Astrocyte (in vitro differentiated cells and primary cell): Measurements from ENCODE around the gene MED28. TPM values are rescaled to one million over a fixed set of nuclear protein-coding genes. Genes with fewer than 3 reads are reported as not detected.

Experiments used
- DNase-seq: peaks from one replicate; pipeline ENCODE4 v3.0.0-alpha.2; 2010; ENCODE audit warnings: low read depth
- FAIRE-seq: peaks from 2 replicates; lab custom pipeline; 2011; peaks lifted over from hg19 to GRCh38; lab: Jason Lieb, UNC
- H2AFZ ChIP-seq: 2 replicates; pipeline ENCODE4 v1.6.0; 2012; ENCODE audit warnings: low read depth, low read length, inconsistent platforms
- H3K27ac ChIP-seq: 2 replicates; pipeline ENCODE4 v1.5.1; 2011; ENCODE audit warnings: low read depth, low read length, inconsistent platforms
- H3K27me3 ChIP-seq: 2 replicates; pipeline ENCODE4 v1.6.0; 2011; ENCODE audit warnings: low read length, inconsistent platforms; ENCODE audit not compliant: insufficient read depth
- H3K36me3 ChIP-seq: 2 replicates; pipeline ENCODE4 v1.5.1; 2011; ENCODE audit warnings: low read length, inconsistent platforms; ENCODE audit not compliant: insufficient read depth
- H3K4me1 ChIP-seq: 2 replicates; pipeline ENCODE4 v1.5.1; 2011; ENCODE audit warnings: low read length, inconsistent platforms; ENCODE audit not compliant: insufficient read depth
- H3K4me2 ChIP-seq: 2 replicates; pipeline ENCODE4 v1.6.0; 2012; ENCODE audit warnings: low read length, inconsistent platforms
- H3K4me3 ChIP-seq: 2 replicates; pipeline ENCODE4 v1.5.1; 2011; ENCODE audit warnings: low read depth, mild to moderate bottlenecking, low read length, inconsistent platforms; ENCODE audit not compliant: insufficient read depth
- H3K79me2 ChIP-seq: 2 replicates; pipeline ENCODE4 v1.6.0; 2012; ENCODE audit warnings: mild to moderate bottlenecking, low read length, inconsistent platforms; ENCODE audit not compliant: insufficient read depth
- H3K9ac ChIP-seq: 2 replicates; pipeline ENCODE4 v1.6.0; 2012; ENCODE audit warnings: mild to moderate bottlenecking, low read length, inconsistent platforms
- H3K9me3 ChIP-seq: 2 replicates; pipeline ENCODE4 v1.5.1; 2012; ENCODE audit warnings: low read depth, mild to moderate bottlenecking, low read length, inconsistent platforms; ENCODE audit not compliant: insufficient read depth
- H4K20me1 ChIP-seq: 2 replicates; pipeline ENCODE4 v1.6.0; 2012; ENCODE audit warnings: low read length, inconsistent platforms; ENCODE audit not compliant: insufficient read depth
- H3K27ac Mint-ChIP-seq: one replicate; pipeline ENCODE4 v1.8.0; 2021; ENCODE audit warnings: mild to moderate bottlenecking, mixed read lengths; ENCODE audit not compliant: unreplicated experiment
- H3K27me3 Mint-ChIP-seq: one replicate; pipeline ENCODE4 v1.8.0; 2021; ENCODE audit warnings: low read depth, mixed read lengths; ENCODE audit not compliant: unreplicated experiment
- H3K36me3 Mint-ChIP-seq: one replicate; pipeline ENCODE4 v1.8.0; 2021; ENCODE audit warnings: low read depth, mixed read lengths; ENCODE audit not compliant: unreplicated experiment
- H3K4me1 Mint-ChIP-seq: one replicate; pipeline ENCODE4 v1.8.0; 2021; ENCODE audit warnings: low read depth, mixed read lengths; ENCODE audit not compliant: unreplicated experiment
- H3K4me3 Mint-ChIP-seq: one replicate; pipeline ENCODE4 v1.8.0; 2021; ENCODE audit warnings: mild to moderate bottlenecking, moderate library complexity, mixed read lengths; ENCODE audit not compliant: unreplicated experiment
- H3K9me3 Mint-ChIP-seq: one replicate; pipeline ENCODE4 v1.8.0; 2021; ENCODE audit warnings: mild to moderate bottlenecking, mixed read lengths; ENCODE audit not compliant: unreplicated experiment
- CTCF ChIP-seq: IDR thresholded peaks from 2 replicates; pipeline ENCODE4 v1.5.1; 2011; ENCODE audit warnings: low read depth, mild to moderate bottlenecking, inconsistent platforms, low read length, moderate library complexity; ENCODE audit not compliant: insufficient read depth
- EZH2 ChIP-seq: IDR thresholded peaks from 2 replicates; pipeline ENCODE4 v1.6.1; 2012; ENCODE audit warnings: mild to moderate bottlenecking, low read length, inconsistent platforms; ENCODE audit not compliant: insufficient read depth
- total RNA-seq: library from RNA; stranded (reverse); gene quantifications from 2 replicates; pipeline ENCODE4 v1.2.1, GENCODE V29; 2021

The MED28 gene
- total RNA-seq, 1 donor from 2014 or later: 42.6 TPM

- no peak overlapping the region for H3K9ac ChIP-seq
- H2AFZ ChIP-seq: no peak overlapping the region
- no peak for DNase-seq
- Mint-ChIP-seq H3K4me1 (no peaks in the 10 kb centered on the region), H3K27me3 (no peaks in the 10 kb centered on the region), H3K4me3 (no peak overlapping the region), H3K9me3 (no peaks in the 10 kb centered on the region), H3K36me3 (peaks cover 1% of the 10 kb centered on the region), H3K27ac (no peak overlapping the region)
- H4K20me1 ChIP-seq: peaks cover 28% of the 10 kb centered on the region
- peaks cover 22% of the 10 kb centered on the region for H3K36me3 ChIP-seq
- FAIRE-seq: no peak
- no peaks in the 10 kb centered on the region for H3K9me3 ChIP-seq
- no peak overlapping the region for H3K4me2 ChIP-seq
- no peaks in the 10 kb centered on the region for H3K79me2 ChIP-seq
- no peaks in the 10 kb centered on the region for H3K27me3 ChIP-seq
- TF ChIP-seq EZH2 (no peak), CTCF (no peak)
- no peaks in the 10 kb centered on the region for H3K4me1 ChIP-seq
- H3K27ac ChIP-seq: no peak overlapping the region
- no peak overlapping the region for H3K4me3 ChIP-seq
Observed at GRCh38 chr4:17636341-17636695, 21.9 kb downstream of the MED28 start.

- peaks cover 21% of the 10 kb centered on the region for H4K20me1 ChIP-seq
- no peak for FAIRE-seq
Observed at GRCh38 chr4:17636696-17637622, 22.5 kb downstream of the MED28 start.

More at GRCh38 chr4:17636696-17637622, 22.5 kb downstream of the MED28 start:
- Histone ChIP-seq H3K4me2 (no peak overlapping the region), H2AFZ (no peak overlapping the region), H3K36me3 (peaks cover 16% of the 10 kb centered on the region), H3K4me1 (no peaks in the 10 kb centered on the region), H3K4me3 (no peak overlapping the region), H3K9me3 (no peaks in the 10 kb centered on the region), H3K27ac (no peak overlapping the region), H3K9ac (no peak overlapping the region), H3K79me2 (no peaks in the 10 kb centered on the region), H3K27me3 (no peaks in the 10 kb centered on the region)
- TF ChIP-seq CTCF (peak; percentile 92), EZH2 (no peak)
- Mint-ChIP-seq H3K27ac (no peak overlapping the region), H3K4me3 (no peak overlapping the region), H3K27me3 (no peaks in the 10 kb centered on the region), H3K9me3 (no peaks in the 10 kb centered on the region), H3K36me3 (peaks cover 1% of the 10 kb centered on the region), H3K4me1 (no peaks in the 10 kb centered on the region)
- DNase-seq: peak; percentile 34
